Gastroesophageal sphincter (tissue), 4 donors: ENCODE data around the gene RASAL3. TPM values are rescaled to one million over a fixed set of nuclear protein-coding genes. Genes with fewer than 3 reads are reported as not detected.
A peak's percentile ranks its signal among the peaks of the same experiment; 100 is the strongest.

Experiments used
- ATAC-seq: fragments of 150-250 bp; one replicate; pipeline ENCODE4 v1.9.1; 2016; ENCODE audit warnings: mild to moderate bottlenecking, moderate library complexity
- H3K27ac ChIP-seq, 4 donors: fragments of 200-600 bp; sonication (generic) in 3 of 4; 1 replicate in 3 of 4; 2 replicates in 1 of 4; pipeline ENCODE4 v1.5.1; 2016 to 2019
- H3K27me3 ChIP-seq: fragments of 200-600 bp; sonication (generic); one replicate; pipeline ENCODE4 v1.5.1; 2019
- H3K36me3 ChIP-seq, 2 donors: fragments of 200-600 bp; sonication (generic); one replicate each; pipeline ENCODE4 v1.5.1; 2019; ENCODE audit warnings: control low read depth in 1 of 2
- H3K4me1 ChIP-seq, 3 donors: fragments of 200-600 bp; sonication (generic); 1 replicate in 2 of 3; 2 replicates in 1 of 3; pipeline ENCODE4 v1.5.1; 2016 to 2019; ENCODE audit warnings: control low read depth in 2 of 3
- H3K4me3 ChIP-seq, 2 donors: fragments of 200-600 bp; sonication (generic); one replicate each; pipeline ENCODE4 v1.5.1; 2019; ENCODE audit warnings: mild to moderate bottlenecking in 1 of 2, moderate library complexity in 1 of 2
- H3K9me3 ChIP-seq, 3 donors: fragments of 200-600 bp; sonication (generic); one replicate each; pipeline ENCODE4 v1.5.1; 2017 to 2019; ENCODE audit warnings: control low read depth in 2 of 3
- CTCF ChIP-seq, 4 experiments: fragments of 200-600 bp in 2 of 4; fragments of 450-650 bp in 2 of 4; sonication (generic) in 1 of 4; IDR thresholded peaks; one replicate each; pipeline ENCODE4 v1.5.1; 2017 to 2019; ENCODE audit warnings: antibody characterized with exemption in 4 of 4, mild to moderate bottlenecking in 2 of 4, moderate library complexity in 2 of 4
- EP300 ChIP-seq: sonication (generic); formaldehyde crosslinking; IDR thresholded peaks from one replicate; pipeline ENCODE4 v1.6.1; 2017; ENCODE audit warnings: antibody characterized with exemption, mild to moderate bottlenecking
- POLR2A ChIP-seq, 2 donors: fragments of 450-650 bp; IDR thresholded peaks; one replicate each; pipeline ENCODE4 v1.6.1; 2017; ENCODE audit warnings: antibody characterized with exemption in 2 of 2, mild to moderate bottlenecking in 2 of 2, moderate library complexity in 1 of 2
- POLR2AphosphoS5 ChIP-seq: sonication (generic); formaldehyde crosslinking; IDR thresholded peaks from one replicate; pipeline ENCODE4 v1.6.1; 2017; ENCODE audit warnings: antibody characterized with exemption
- WGBS, 2 donors: methylation state at CpG; one replicate each; pipeline ENCODE4 v1.1.5; 2018; ENCODE audit warnings: low coverage in 1 of 2; 5-methylcytosine and 5-hydroxymethylcytosine counted together
- total RNA-seq, 4 donors: library from RNA; depleted of rRNA; stranded (reverse); fragments of >200 nt; gene quantifications; one replicate each; pipeline ENCODE4 v1.1.0, GENCODE V29; 2016

RASAL3 gene
- total RNA-seq, 4 donors from 2014 or later: 1.3 to 3.1 (median 2.1) TPM

- Histone ChIP-seq H3K36me3 (no peaks in the 10 kb centered on the region), H3K9me3 (no peaks in the 10 kb centered on the region), H3K27ac (no peak overlapping the region), H3K4me3 (peak overlapping the region in 1 of 2 donors; percentile 29), H3K27me3 (peaks cover 78% of the 10 kb centered on the region), H3K4me1 (peaks cover 0 to 35% (median 15%) of the 10 kb centered on the region in 3 donors)
- no peak for ATAC-seq
- TF ChIP-seq POLR2A (IDR thresholded peaks at IDR 0.05): no peak
- TF ChIP-seq POLR2AphosphoS5: no peak
- no peak for TF ChIP-seq CTCF (IDR thresholded peaks at IDR 0.05)
- TF ChIP-seq EP300: no peak
- WGBS, 2 donors: 24% methylated on average over 3 of the region's 86 CpGs; no CpG with 5 or more reads in 1 of the 2 donors
Observed at GRCh38 chr19:15456871-15457700, 7.3 kb downstream of the RASAL3 start.

DNA sequence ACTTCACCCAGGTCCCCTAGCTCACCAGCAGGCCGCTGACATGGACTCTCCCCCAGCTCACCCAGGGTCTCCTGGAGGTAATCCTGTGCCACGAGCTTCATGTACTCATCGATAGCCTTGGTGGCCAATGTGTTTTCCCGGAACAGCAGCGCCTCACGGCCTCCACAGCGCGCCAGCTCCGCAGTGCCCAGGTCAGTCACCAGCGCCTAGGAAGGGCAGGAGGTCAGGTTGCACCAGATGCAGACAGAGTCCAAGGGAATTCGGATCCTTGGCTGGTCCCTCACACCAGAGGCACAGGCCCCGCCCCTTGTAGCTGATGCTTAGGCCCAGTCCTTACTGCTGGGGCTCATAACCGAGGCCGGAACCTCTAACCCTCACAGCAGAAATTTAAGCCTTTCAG lies 7.9 kb downstream of the RASAL3 start:
- Histone ChIP-seq H3K27me3 (peaks cover 73% of the 10 kb centered on the region), H3K27ac (no peak overlapping the region), H3K36me3 (no peaks in the 10 kb centered on the region), H3K9me3 (no peaks in the 10 kb centered on the region), H3K4me3 (no peak overlapping the region), H3K4me1 (peaks cover 0 to 40% (median 15%) of the 10 kb centered on the region in 3 donors)
- TF ChIP-seq POLR2AphosphoS5 (no peak), POLR2A (IDR thresholded peaks at IDR 0.05) (no peak), EP300 (no peak), CTCF (IDR thresholded peaks at IDR 0.05) (no peak)
- no CpG with 5 or more reads among the region's 14 CpGs for WGBS, 2 donors
- no peak for ATAC-seq

GRCh38 chr19:15455996-15456395 lies 8.3 kb downstream of the RASAL3 start:
- H3K36me3 ChIP-seq: no peaks in the 10 kb centered on the region
- TF ChIP-seq POLR2A (IDR thresholded peaks at IDR 0.05) (no peak), CTCF (IDR thresholded peaks at IDR 0.05) (no peak), EP300 (no peak), POLR2AphosphoS5 (no peak)
- H3K27ac ChIP-seq: no peak overlapping the region
- no peak overlapping the region for H3K4me3 ChIP-seq
- peaks cover 0 to 40% (median 15%) of the 10 kb centered on the region in 3 donors for H3K4me1 ChIP-seq
- no peak for ATAC-seq
- no peaks in the 10 kb centered on the region for H3K9me3 ChIP-seq
- 71% methylated on average over 1 of the region's 9 CpGs; no CpG with 5 or more reads in 1 of the 2 donors for WGBS, 2 donors
- H3K27me3 ChIP-seq: peaks cover 68% of the 10 kb centered on the region

DNA sequence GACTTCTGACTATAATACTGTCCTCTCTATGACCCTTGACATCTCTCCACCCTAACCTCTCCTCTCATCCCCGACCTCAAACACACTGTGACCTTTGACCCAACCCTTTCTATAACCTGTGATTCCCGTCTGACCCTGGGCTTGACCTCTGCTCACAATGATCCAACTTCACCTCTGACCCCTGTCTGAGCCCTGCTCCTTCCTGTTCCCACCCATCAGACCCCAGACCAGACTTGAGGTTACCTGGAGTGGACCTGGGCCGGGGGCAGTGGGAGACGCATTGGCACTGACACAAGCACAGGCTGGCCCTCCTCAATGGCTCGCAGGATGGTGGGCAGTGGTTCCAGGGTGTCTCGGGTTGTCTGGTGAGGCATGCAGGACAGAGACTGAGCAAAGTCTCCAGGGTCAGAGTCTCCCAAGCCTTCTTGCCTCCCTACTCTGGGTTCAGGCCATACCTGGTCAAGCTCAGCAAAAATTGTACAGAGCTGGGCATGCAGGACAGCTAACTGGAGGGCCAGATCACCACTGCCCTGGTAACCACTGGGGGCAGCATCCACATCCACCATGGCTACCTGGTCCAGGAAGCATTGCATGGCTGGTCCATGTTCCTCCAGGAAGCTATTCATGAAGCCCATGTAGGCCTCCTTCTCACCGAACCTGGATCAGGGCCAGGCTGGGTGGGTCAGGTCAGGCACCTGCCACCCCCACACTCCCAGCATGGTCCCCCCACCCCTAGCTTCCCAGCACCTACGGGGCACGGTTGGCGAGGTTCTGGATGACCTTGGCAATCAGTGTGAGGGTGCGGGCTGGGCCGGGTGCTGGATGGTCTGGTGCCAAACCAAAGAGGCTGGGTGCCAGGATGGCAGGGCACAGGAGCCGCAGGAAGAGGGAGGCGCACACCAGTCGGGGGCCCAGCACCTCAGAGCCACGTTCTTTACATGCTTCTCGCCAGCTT lies 10.2 kb downstream of the RASAL3 start:
- H3K4me1 ChIP-seq: peaks cover 0 to 42% (median 15%) of the 10 kb centered on the region in 3 donors
- H3K27me3 ChIP-seq: peaks cover 53% of the 10 kb centered on the region
- H3K27ac ChIP-seq: no peak overlapping the region
- H3K36me3 ChIP-seq: no peaks in the 10 kb centered on the region
- no peak overlapping the region for H3K4me3 ChIP-seq
- WGBS, 2 donors: 88% methylated on average over 6 of the region's 17 CpGs; no CpG with 5 or more reads in 1 of the 2 donors
- H3K9me3 ChIP-seq: no peaks in the 10 kb centered on the region
- ATAC-seq: no peak
- TF ChIP-seq POLR2A (IDR thresholded peaks at IDR 0.05): no peak
- TF ChIP-seq CTCF (IDR thresholded peaks at IDR 0.05): no peak
- TF ChIP-seq EP300: no peak
- TF ChIP-seq POLR2AphosphoS5: no peak
